Measurements from ENCODE around the gene SLC9A7.
A peak's percentile ranks its signal among the peaks of the same experiment; 100 is the strongest.
"Not testable (repeated sequence)": the region's sequence is repeated elsewhere in the genome, so short reads cannot be mapped to it uniquely, and the experiment has no call there.

The SLC9A7 gene

GRCh38 chrX:46758956-46759644 lies at the start of gene SLC9A7:
TSS of gene SLC9A7 (minus strand) at chrX:46759118. CDS start at chrX:46759029, 89 bp downstream.
- DNase-seq (ENCODE audit: low read depth in 2 of 2): peak; percentile 58 to 75

GRCh38 chrX:46805270-46805669 lies 46.4 kb upstream of the SLC9A7 start:
- DNase-seq (ENCODE audit: low read depth in 2 of 2): no peak

GRCh38 chrX:46803140-46803539 lies 44.2 kb upstream of the SLC9A7 start:
- DNase-seq (ENCODE audit: low read depth in 2 of 2): no peak

GRCh38 chrX:46796574-46797191 lies 37.8 kb upstream of the SLC9A7 start:
- peak; percentile 35 to 66 for DNase-seq (ENCODE audit: low read depth in 2 of 2)

GRCh38 chrX:46793386-46794143 lies 34.6 kb upstream of the SLC9A7 start:
- DNase-seq (ENCODE audit: low read depth in 2 of 2): no peak

- no peak for DNase-seq (ENCODE audit: low read depth in 2 of 2)
Measured at GRCh38 chrX:46792810-46793188, 33.9 kb upstream of the SLC9A7 start.

GRCh38 chrX:46791927-46792809 lies 33.2 kb upstream of the SLC9A7 start:
- no peak for DNase-seq (ENCODE audit: low read depth in 2 of 2)

- no peak for DNase-seq (ENCODE audit: low read depth in 2 of 2)
Measured at GRCh38 chrX:46788902-46789301, 30.0 kb upstream of the SLC9A7 start.

GRCh38 chrX:46784437-46784836 lies 25.5 kb upstream of the SLC9A7 start:
- not testable (repeated sequence) for DNase-seq (ENCODE audit: low read depth in 2 of 2)

- DNase-seq (ENCODE audit: low read depth in 2 of 2): no peak
Measured at GRCh38 chrX:46782034-46782433, 23.1 kb upstream of the SLC9A7 start.

GRCh38 chrX:46777971-46778810 lies 19.3 kb upstream of the SLC9A7 start:
- DNase-seq (ENCODE audit: low read depth in 2 of 2): no peak

- no peak for DNase-seq (ENCODE audit: low read depth in 2 of 2)
Measured at GRCh38 chrX:46770817-46771163, 11.9 kb upstream of the SLC9A7 start.

GRCh38 chrX:46770000-46770816 lies 11.3 kb upstream of the SLC9A7 start:
- DNase-seq (ENCODE audit: low read depth in 2 of 2): no peak

- no peak for DNase-seq (ENCODE audit: low read depth in 2 of 2)
Measured at GRCh38 chrX:46762963-46763362, 4.0 kb upstream of the SLC9A7 start.

- no peak for DNase-seq (ENCODE audit: low read depth in 2 of 2)
Measured at GRCh38 chrX:46759645-46759974, 692 bp upstream of the SLC9A7 start.

- no peak for DNase-seq (ENCODE audit: low read depth in 2 of 2)
Measured at GRCh38 chrX:46758163-46758955, 559 bp downstream of the SLC9A7 start.

- no peak for DNase-seq (ENCODE audit: low read depth in 2 of 2)
Measured at GRCh38 chrX:46757593-46757992, 1.3 kb downstream of the SLC9A7 start.

- DNase-seq (ENCODE audit: low read depth in 2 of 2): no peak
Measured at GRCh38 chrX:46757052-46757451, 1.9 kb downstream of the SLC9A7 start.

GRCh38 chrX:46755671-46756070 lies 3.2 kb downstream of the SLC9A7 start:
- no peak for DNase-seq (ENCODE audit: low read depth in 2 of 2)

All from stimulated activated CD4-positive, alpha-beta T cell treated with anti-CD3 and anti-CD28 coated beads, Interleukin-15, amount 100 ng/mL, for 48 hours (primary cell).